K562 (cell line): ENCODE data around the gene ERBB3. TPM values are rescaled to one million over a fixed set of nuclear protein-coding genes. Genes with fewer than 3 reads are reported as not detected.
A peak's percentile ranks its signal among the peaks of the same experiment; 100 is the strongest.

ENCODE experiments used
- CREM ChIP-seq: IDR thresholded peaks from 2 replicates; pipeline ENCODE4 v1.6.1; 2014; ENCODE audit warnings: antibody characterized with exemption, low read depth
- FOXK2 ChIP-seq, 2 experiments: fragments of 450-650 bp; IDR thresholded peaks in 1 of 2; conservative IDR thresholded peaks in 1 of 2; 2 replicates each; pipeline ENCODE4 v1.6.1; 2016; ENCODE audit warnings: low read depth in 2 of 2, mild to moderate bottlenecking in 1 of 2
- MTA2 ChIP-seq: fragments of 450-650 bp; IDR thresholded peaks from 2 replicates; pipeline ENCODE4 v1.6.1; 2016; ENCODE audit warnings: low read depth
- MYNN ChIP-seq, 2 experiments: sonication (generic); formaldehyde crosslinking in 1 of 2; IDR thresholded peaks; 2 replicates each; pipeline versions ENCODE4 v1.5.0 to v1.6.1; 2016 to 2020; ENCODE audit warnings: antibody characterized with exemption in 1 of 2, missing genetic modification reagents in 1 of 2
- PHTF2 ChIP-seq: fragments of 250-450 bp; sonication (Bioruptor Pico); IDR thresholded peaks from 2 replicates; pipeline ENCODE4 v1.5.0; 2021; ENCODE audit warnings: mild to moderate bottlenecking
- TAF7 ChIP-seq: fragments of 450-650 bp; IDR thresholded peaks from 2 replicates; pipeline ENCODE4 v1.6.1; 2016; ENCODE audit warnings: missing genetic modification characterization, missing compliant biosample characterization
- ZBED1 ChIP-seq: IDR thresholded peaks from 2 replicates; pipeline ENCODE4 v1.6.1; 2014
- ZNF780A ChIP-seq: fragments of 250-450 bp; sonication (Bioruptor Pico); IDR thresholded peaks from 2 replicates; pipeline ENCODE4 v1.5.0; 2021; ENCODE audit warnings: mild to moderate bottlenecking
- polyA plus RNA-seq, 8 experiments: library from polyadenylated mRNA; depleted of rRNA in 4 of 8; stranded (reverse) in 5 of 8; unstranded in 3 of 8; fragments of >200 nt; fragmentation: Nextera tagmentation in 2 of 8; fragmentation: Illumina TruSeq in 1 of 8; extraction: Ambion mirVana in 2 of 8; extraction: Trizol in 1 of 8; gene quantifications; 2 replicates each; pipeline versions ENCODE4 v1.2.1 to v1.2.3, GENCODE V29; 2011 to 2014; ENCODE audit warnings: inconsistent platforms in 1 of 8, missing spikeins in 1 of 8
- total RNA-seq, 7 experiments: library from RNA; depleted of rRNA in 6 of 7; stranded (reverse); fragments of >200 nt in 6 of 7; fragmentation: Illumina TruSeq in 2 of 7; extraction: Trizol in 2 of 7; gene quantifications; 2 replicates each; pipeline versions ENCODE4 v1.2.1 to v1.2.3, GENCODE V29; 2011 to 2021; ENCODE audit warnings: low replicate concordance in 1 of 7
- TF ChIP-seq, protein P1 (sequence below), 2 experiments: IDR thresholded peaks; 2 replicates each; pipeline ENCODE4 v1.6.1; 2012; ENCODE audit warnings: improper control_type of control experiment in 2 of 2, low read depth in 2 of 2, low read length in 2 of 2, borderline replicate concordance in 1 of 2
- TF ChIP-seq, protein P2 (sequence below), 2 experiments: fragments of 250-450 bp in 1 of 2; fragments of 450-650 bp in 1 of 2; sonication (Bioruptor Pico) in 1 of 2; IDR thresholded peaks; 2 replicates each; pipeline versions ENCODE4 v1.6.1 to v1.8.0; 2016 to 2021; ENCODE audit warnings: mild to moderate bottlenecking in 2 of 2, moderate library complexity in 2 of 2, missing compliant biosample characterization in 1 of 2, missing genetic modification characterization in 1 of 2
- TF ChIP-seq, protein P3 (sequence below): sonication (generic); formaldehyde crosslinking; IDR thresholded peaks from 2 replicates; pipeline ENCODE4 v1.8.0; 2022; ENCODE audit warnings: mild to moderate bottlenecking, missing genetic modification reagents
- TF ChIP-seq, protein P4 (sequence below): fragments of 450-650 bp; IDR thresholded peaks from 2 replicates; pipeline ENCODE4 v1.6.1; 2018; ENCODE audit not compliant: partially characterized antibody
- TF ChIP-seq, protein P5 (sequence below): sonication (generic); formaldehyde crosslinking; IDR thresholded peaks from 2 replicates; pipeline ENCODE4 v1.8.0; 2022; ENCODE audit warnings: mild to moderate bottlenecking, missing genetic modification reagents

The ERBB3 gene
- total and polyA plus RNA-seq, 9 of the 15 experiments (the other 6 are each of a cell fraction or from before 2014, with no cell fraction given): 1.5 to 5.4 (median 3.8) TPM

DNA sequence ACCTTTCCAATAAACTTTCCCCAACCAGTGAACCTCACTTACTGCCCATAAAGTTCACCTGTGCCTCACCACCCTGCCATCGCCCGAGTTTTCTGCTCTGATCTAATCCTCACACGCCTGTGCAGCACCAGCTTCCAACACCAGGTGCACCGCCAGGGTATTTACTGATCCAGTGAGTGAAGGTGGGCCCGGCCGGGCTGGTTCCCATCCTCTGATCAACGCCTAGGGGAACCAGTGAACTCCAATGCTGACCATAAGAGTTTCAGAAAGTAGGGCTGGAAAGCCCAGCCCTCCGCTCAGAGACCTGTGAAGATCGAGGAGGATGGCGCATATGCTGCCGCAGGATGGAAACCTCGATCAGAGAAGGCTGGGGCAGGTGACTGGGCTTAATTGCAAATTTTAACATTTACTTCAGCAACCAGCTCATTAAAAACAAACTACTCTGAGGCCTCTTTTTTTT is 71.7 kb downstream of the ERBB3 start (continued):
- TF ChIP-seq, protein P1, sequence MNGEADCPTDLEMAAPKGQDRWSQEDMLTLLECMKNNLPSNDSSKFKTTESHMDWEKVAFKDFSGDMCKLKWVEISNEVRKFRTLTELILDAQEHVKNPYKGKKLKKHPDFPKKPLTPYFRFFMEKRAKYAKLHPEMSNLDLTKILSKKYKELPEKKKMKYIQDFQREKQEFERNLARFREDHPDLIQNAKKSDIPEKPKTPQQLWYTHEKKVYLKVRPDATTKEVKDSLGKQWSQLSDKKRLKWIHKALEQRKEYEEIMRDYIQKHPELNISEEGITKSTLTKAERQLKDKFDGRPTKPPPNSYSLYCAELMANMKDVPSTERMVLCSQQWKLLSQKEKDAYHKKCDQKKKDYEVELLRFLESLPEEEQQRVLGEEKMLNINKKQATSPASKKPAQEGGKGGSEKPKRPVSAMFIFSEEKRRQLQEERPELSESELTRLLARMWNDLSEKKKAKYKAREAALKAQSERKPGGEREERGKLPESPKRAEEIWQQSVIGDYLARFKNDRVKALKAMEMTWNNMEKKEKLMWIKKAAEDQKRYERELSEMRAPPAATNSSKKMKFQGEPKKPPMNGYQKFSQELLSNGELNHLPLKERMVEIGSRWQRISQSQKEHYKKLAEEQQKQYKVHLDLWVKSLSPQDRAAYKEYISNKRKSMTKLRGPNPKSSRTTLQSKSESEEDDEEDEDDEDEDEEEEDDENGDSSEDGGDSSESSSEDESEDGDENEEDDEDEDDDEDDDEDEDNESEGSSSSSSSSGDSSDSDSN (IDR thresholded peaks at IDR 0.05; ENCODE audit: borderline replicate concordance in 1 of 2, low read depth in 2 of 2, low read length in 2 of 2): peak in 1 of 2 experiments; percentile 44; a peak in 1 of 4 replicates
- TF ChIP-seq ZBED1 (peak; percentile 60; the same call in 1 of the 2 replicates), MYNN (IDR thresholded peaks at IDR 0.05) (no peak), MYNN (CRISPR knock-in tag; IDR thresholded peaks at IDR 0.05) (no peak), PHTF2 (CRISPR knock-in tag) (no peak), TAF7 (tag) (no peak), ZNF780A (CRISPR knock-in tag) (no peak), FOXK2 (conservative IDR thresholded peaks at IDR 0.05 in 1 of 2, IDR thresholded peaks at IDR 0.05 in 1 of 2; ENCODE audit: low read depth in 2 of 2) (0 out of 4 replicates have a peak, but pooled peaks of 1 of the 2 experiments have one; percentile 33), MTA2 (no peak), CREM (0 out of 2 replicates have a peak, but pooled peaks have one; percentile 17)
- TF ChIP-seq, protein P2, sequence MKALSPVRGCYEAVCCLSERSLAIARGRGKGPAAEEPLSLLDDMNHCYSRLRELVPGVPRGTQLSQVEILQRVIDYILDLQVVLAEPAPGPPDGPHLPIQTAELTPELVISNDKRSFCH (CRISPR knock-in tag; IDR thresholded peaks at IDR 0.05): no peak; the same call in 1 of the 2 replicates
- TF ChIP-seq, protein P2 (tag; IDR thresholded peaks at IDR 0.05): no peak
- TF ChIP-seq, protein P3, sequence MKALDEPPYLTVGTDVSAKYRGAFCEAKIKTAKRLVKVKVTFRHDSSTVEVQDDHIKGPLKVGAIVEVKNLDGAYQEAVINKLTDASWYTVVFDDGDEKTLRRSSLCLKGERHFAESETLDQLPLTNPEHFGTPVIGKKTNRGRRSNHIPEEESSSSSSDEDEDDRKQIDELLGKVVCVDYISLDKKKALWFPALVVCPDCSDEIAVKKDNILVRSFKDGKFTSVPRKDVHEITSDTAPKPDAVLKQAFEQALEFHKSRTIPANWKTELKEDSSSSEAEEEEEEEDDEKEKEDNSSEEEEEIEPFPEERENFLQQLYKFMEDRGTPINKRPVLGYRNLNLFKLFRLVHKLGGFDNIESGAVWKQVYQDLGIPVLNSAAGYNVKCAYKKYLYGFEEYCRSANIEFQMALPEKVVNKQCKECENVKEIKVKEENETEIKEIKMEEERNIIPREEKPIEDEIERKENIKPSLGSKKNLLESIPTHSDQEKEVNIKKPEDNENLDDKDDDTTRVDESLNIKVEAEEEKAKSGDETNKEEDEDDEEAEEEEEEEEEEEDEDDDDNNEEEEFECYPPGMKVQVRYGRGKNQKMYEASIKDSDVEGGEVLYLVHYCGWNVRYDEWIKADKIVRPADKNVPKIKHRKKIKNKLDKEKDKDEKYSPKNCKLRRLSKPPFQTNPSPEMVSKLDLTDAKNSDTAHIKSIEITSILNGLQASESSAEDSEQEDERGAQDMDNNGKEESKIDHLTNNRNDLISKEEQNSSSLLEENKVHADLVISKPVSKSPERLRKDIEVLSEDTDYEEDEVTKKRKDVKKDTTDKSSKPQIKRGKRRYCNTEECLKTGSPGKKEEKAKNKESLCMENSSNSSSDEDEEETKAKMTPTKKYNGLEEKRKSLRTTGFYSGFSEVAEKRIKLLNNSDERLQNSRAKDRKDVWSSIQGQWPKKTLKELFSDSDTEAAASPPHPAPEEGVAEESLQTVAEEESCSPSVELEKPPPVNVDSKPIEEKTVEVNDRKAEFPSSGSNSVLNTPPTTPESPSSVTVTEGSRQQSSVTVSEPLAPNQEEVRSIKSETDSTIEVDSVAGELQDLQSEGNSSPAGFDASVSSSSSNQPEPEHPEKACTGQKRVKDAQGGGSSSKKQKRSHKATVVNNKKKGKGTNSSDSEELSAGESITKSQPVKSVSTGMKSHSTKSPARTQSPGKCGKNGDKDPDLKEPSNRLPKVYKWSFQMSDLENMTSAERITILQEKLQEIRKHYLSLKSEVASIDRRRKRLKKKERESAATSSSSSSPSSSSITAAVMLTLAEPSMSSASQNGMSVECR (CRISPR knock-in tag): peak; percentile 23; the same call in 1 of the 2 replicates
- TF ChIP-seq, protein P4, sequence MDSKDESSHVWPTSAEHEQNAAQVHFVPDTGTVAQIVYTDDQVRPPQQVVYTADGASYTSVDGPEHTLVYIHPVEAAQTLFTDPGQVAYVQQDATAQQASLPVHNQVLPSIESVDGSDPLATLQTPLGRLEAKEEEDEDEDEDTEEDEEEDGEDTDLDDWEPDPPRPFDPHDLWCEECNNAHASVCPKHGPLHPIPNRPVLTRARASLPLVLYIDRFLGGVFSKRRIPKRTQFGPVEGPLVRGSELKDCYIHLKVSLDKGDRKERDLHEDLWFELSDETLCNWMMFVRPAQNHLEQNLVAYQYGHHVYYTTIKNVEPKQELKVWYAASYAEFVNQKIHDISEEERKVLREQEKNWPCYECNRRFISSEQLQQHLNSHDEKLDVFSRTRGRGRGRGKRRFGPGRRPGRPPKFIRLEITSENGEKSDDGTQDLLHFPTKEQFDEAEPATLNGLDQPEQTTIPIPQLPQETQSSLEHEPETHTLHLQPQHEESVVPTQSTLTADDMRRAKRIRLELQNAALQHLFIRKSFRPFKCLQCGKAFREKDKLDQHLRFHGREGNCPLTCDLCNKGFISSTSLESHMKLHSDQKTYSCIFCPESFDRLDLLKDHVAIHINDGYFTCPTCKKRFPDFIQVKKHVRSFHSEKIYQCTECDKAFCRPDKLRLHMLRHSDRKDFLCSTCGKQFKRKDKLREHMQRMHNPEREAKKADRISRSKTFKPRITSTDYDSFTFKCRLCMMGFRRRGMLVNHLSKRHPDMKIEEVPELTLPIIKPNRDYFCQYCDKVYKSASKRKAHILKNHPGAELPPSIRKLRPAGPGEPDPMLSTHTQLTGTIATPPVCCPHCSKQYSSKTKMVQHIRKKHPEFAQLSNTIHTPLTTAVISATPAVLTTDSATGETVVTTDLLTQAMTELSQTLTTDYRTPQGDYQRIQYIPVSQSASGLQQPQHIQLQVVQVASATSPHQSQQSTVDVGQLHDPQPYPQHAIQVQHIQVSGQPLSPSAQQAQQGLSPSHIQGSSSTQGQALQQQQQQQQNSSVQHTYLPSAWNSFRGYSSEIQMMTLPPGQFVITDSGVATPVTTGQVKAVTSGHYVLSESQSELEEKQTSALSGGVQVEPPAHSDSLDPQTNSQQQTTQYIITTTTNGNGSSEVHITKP: peak; percentile 17
- TF ChIP-seq, protein P5, sequence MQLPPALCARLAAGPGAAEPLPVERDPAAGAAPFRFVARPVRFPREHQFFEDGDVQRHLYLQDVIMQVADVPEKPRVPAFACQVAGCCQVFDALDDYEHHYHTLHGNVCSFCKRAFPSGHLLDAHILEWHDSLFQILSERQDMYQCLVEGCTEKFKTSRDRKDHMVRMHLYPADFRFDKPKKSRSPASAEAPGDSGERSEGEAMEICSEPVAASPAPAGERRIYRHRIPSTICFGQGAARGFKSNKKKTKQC (CRISPR knock-in tag): peak; percentile 81
